Mesendoderm (in vitro differentiated cells): ENCODE results near the gene OS9.
"Not testable (repeated sequence)": the region's sequence is repeated elsewhere in the genome, so short reads cannot be mapped to it uniquely, and the experiment has no call there.

Experiments
- DNase-seq: peaks from one replicate; pipeline ENCODE4 v3.0.0; 2013
- H2AK5ac ChIP-seq: 2 replicates; pipeline ENCODE4 v1.6.1; 2013; ENCODE audit warnings: low read length, inconsistent platforms
- H2BK120ac ChIP-seq: 2 replicates; pipeline ENCODE4 v1.6.1; 2013; ENCODE audit warnings: low read depth, mild to moderate bottlenecking, low read length, moderate library complexity, mixed read lengths
- H2BK15ac ChIP-seq: replicated peaks from 2 replicates; pipeline ENCODE4 v1.6.1; 2013; ENCODE audit warnings: low read depth, mild to moderate bottlenecking, moderate library complexity
- H2BK5ac ChIP-seq: 2 replicates; pipeline ENCODE4 v1.6.1; 2013; ENCODE audit warnings: low read length, inconsistent platforms
- H3K18ac ChIP-seq: 2 replicates; pipeline ENCODE4 v1.6.1; 2013; ENCODE audit warnings: mild to moderate bottlenecking, low read length, mixed read lengths
- H3K23ac ChIP-seq: one replicate; pipeline ENCODE4 v1.6.1; 2013; ENCODE audit warnings: low read length
- H3K27ac ChIP-seq: 2 replicates; pipeline ENCODE4 v1.5.1; 2013; ENCODE audit warnings: low read depth, mild to moderate bottlenecking, inconsistent platforms, low read length, moderate library complexity
- H3K27me3 ChIP-seq: 2 replicates; pipeline ENCODE4 v1.6.1; 2013; ENCODE audit warnings: low read length, control low read depth, mild to moderate bottlenecking, inconsistent platforms; ENCODE audit not compliant: insufficient read depth, poor library complexity
- H3K36me3 ChIP-seq: 2 replicates; pipeline ENCODE4 v1.6.1; 2013; ENCODE audit warnings: low read length, inconsistent platforms; ENCODE audit not compliant: control insufficient read depth, insufficient read depth
- H3K4ac ChIP-seq: one replicate; pipeline ENCODE4 v1.6.1; 2013; ENCODE audit warnings: low read depth, mild to moderate bottlenecking, low read length, moderate library complexity
- H3K4me1 ChIP-seq: 2 replicates; pipeline ENCODE4 v1.6.1; 2013; ENCODE audit warnings: low read depth, low read length, inconsistent platforms; ENCODE audit not compliant: control insufficient read depth
- H3K4me2 ChIP-seq: 2 replicates; pipeline ENCODE4 v1.6.1; 2013; ENCODE audit warnings: low read length
- H3K4me3 ChIP-seq: 2 replicates; pipeline ENCODE4 v1.5.1; 2013; ENCODE audit warnings: mild to moderate bottlenecking, low read length
- H3K56ac ChIP-seq: one replicate; pipeline ENCODE4 v1.6.1; 2013; ENCODE audit warnings: low read length
- H3K79me1 ChIP-seq: 2 replicates; pipeline ENCODE4 v1.6.1; 2013; ENCODE audit warnings: low read length, inconsistent platforms
- H3K79me2 ChIP-seq: 2 replicates; pipeline ENCODE4 v1.6.1; 2013; ENCODE audit warnings: mild to moderate bottlenecking, low read length; ENCODE audit not compliant: control insufficient read depth, insufficient read depth
- H3K9ac ChIP-seq: 2 replicates; pipeline ENCODE4 v1.6.1; 2013; ENCODE audit warnings: low read length, inconsistent platforms
- H4K5ac ChIP-seq: one replicate; pipeline ENCODE4 v1.6.1; 2013; ENCODE audit warnings: low read length
- H4K8ac ChIP-seq: one replicate; pipeline ENCODE4 v1.6.1; 2013; ENCODE audit warnings: low read depth, mild to moderate bottlenecking, control low read depth, low read length, moderate library complexity
- WGBS: extraction: QIAGEN DNeasy Blood & Tissue Kit; methylation state at CpG from one replicate; pipeline ENCODE4 v1.1.7; 2013; ENCODE audit warnings: low lambda C conversion rate, missing lambda C conversion rate; ENCODE audit not compliant: insufficient coverage; ENCODE audit errors: extremely low coverage; 5-methylcytosine and 5-hydroxymethylcytosine counted together

The OS9 gene

GRCh38 chr12:57721846-57722608, 28.1 kb downstream of the OS9 start:
- H3K4me3 ChIP-seq, H3K79me2 ChIP-seq, H3K27me3 ChIP-seq, H3K4me2 ChIP-seq, H3K18ac ChIP-seq, H3K9ac ChIP-seq, DNase-seq, H3K79me1 ChIP-seq, H3K27ac ChIP-seq, H3K4ac ChIP-seq, H2BK120ac ChIP-seq, H2BK5ac ChIP-seq, H4K8ac ChIP-seq, H3K23ac ChIP-seq, H3K36me3 ChIP-seq, H2AK5ac ChIP-seq, H3K56ac ChIP-seq, H4K5ac ChIP-seq, H2BK15ac ChIP-seq, H3K4me1 ChIP-seq: not testable (repeated sequence)
- WGBS, result no CpG with 5 or more reads among the region's 16 CpGs

- WGBS, result no CpG with 5 or more reads among the region's 11 CpGs
- Histone ChIP-seq H3K36me3 (peaks cover 3% of the 10 kb centered on the region), H3K9ac (no peak overlapping the region), H3K4ac (no peak overlapping the region), H2BK5ac (no peak overlapping the region), H2BK120ac (no peak overlapping the region), H2BK15ac (no peak overlapping the region), H4K5ac (no peak overlapping the region), H3K56ac (no peak overlapping the region), H3K4me1 (no peaks in the 10 kb centered on the region), H3K23ac (no peak overlapping the region), H3K27me3 (peaks cover 15% of the 10 kb centered on the region), H3K4me2 (no peak overlapping the region), H3K79me2 (no peaks in the 10 kb centered on the region), H3K79me1 (no peaks in the 10 kb centered on the region), H3K18ac (no peak overlapping the region), H3K27ac (no peak overlapping the region), H4K8ac (no peak overlapping the region), H2AK5ac (no peak overlapping the region), H3K4me3 (no peak overlapping the region)
- DNase-seq, result no peak
Observed at GRCh38 chr12:57722716-57723629, 29.0 kb downstream of the OS9 start.

- H4K8ac ChIP-seq, result no peak overlapping the region
- no peak overlapping the region for H3K4me3 ChIP-seq
- no peak overlapping the region for H3K23ac ChIP-seq
- H3K18ac ChIP-seq, result no peak overlapping the region
- H3K27me3 ChIP-seq, result peaks cover 18% of the 10 kb centered on the region
- H2BK5ac ChIP-seq, result no peak overlapping the region
- no peaks in the 10 kb centered on the region for H3K79me2 ChIP-seq
- peaks cover 3% of the 10 kb centered on the region for H3K36me3 ChIP-seq
- no peaks in the 10 kb centered on the region for H3K79me1 ChIP-seq
- no peak overlapping the region for H3K56ac ChIP-seq
- H2BK120ac ChIP-seq, result no peak overlapping the region
- DNase-seq, result no peak
- no peak overlapping the region for H3K27ac ChIP-seq
- no peak overlapping the region for H2BK15ac ChIP-seq
- no peak overlapping the region for H3K9ac ChIP-seq
- H3K4me1 ChIP-seq, result no peaks in the 10 kb centered on the region
- no peak overlapping the region for H3K4me2 ChIP-seq
- H4K5ac ChIP-seq, result no peak overlapping the region
- no peak overlapping the region for H2AK5ac ChIP-seq
- no peak overlapping the region for H3K4ac ChIP-seq
- whole genome bisulfite sequencing, result no CpG with 5 or more reads among the region's 2 CpGs
Observed at GRCh38 chr12:57723630-57723962, 29.7 kb downstream of the OS9 start.

- H2AK5ac ChIP-seq, result no peak overlapping the region
- H2BK120ac ChIP-seq, result no peak overlapping the region
- H3K23ac ChIP-seq, result no peak overlapping the region
- H3K56ac ChIP-seq, result no peak overlapping the region
- no peak overlapping the region for H3K27ac ChIP-seq
- no peak overlapping the region for H4K5ac ChIP-seq
- H3K9ac ChIP-seq, result no peak overlapping the region
- H4K8ac ChIP-seq, result no peak overlapping the region
- H3K27me3 ChIP-seq, result peaks cover 18% of the 10 kb centered on the region
- H3K79me1 ChIP-seq, result no peaks in the 10 kb centered on the region
- no peaks in the 10 kb centered on the region for H3K79me2 ChIP-seq
- no peak overlapping the region for H3K4me2 ChIP-seq
- no peak overlapping the region for H3K18ac ChIP-seq
- H2BK5ac ChIP-seq, result no peak overlapping the region
- no peak overlapping the region for H3K4me3 ChIP-seq
- H3K36me3 ChIP-seq, result peaks cover under 1% of the 10 kb centered on the region
- DNase-seq, result no peak
- H3K4me1 ChIP-seq, result no peaks in the 10 kb centered on the region
- no peak overlapping the region for H3K4ac ChIP-seq
- H2BK15ac ChIP-seq, result no peak overlapping the region
- no CpG with 5 or more reads among the region's 12 CpGs for WGBS
Observed at GRCh38 chr12:57724003-57724935, 30.3 kb downstream of the OS9 start.

- Histone ChIP-seq H3K79me2 (no peaks in the 10 kb centered on the region), H3K27me3 (peaks cover 22% of the 10 kb centered on the region), H2BK120ac (no peak overlapping the region), H3K4me3 (no peak overlapping the region), H3K4me1 (no peaks in the 10 kb centered on the region), H3K18ac (no peak overlapping the region), H3K36me3 (no peaks in the 10 kb centered on the region), H4K5ac (no peak overlapping the region), H3K4ac (no peak overlapping the region), H3K27ac (no peak overlapping the region), H2BK15ac (no peak overlapping the region), H3K4me2 (no peak overlapping the region), H3K23ac (no peak overlapping the region), H2AK5ac (no peak overlapping the region), H3K79me1 (no peaks in the 10 kb centered on the region), H3K9ac (no peak overlapping the region), H2BK5ac (no peak overlapping the region), H3K56ac (no peak overlapping the region), H4K8ac (no peak overlapping the region)
- DNase-seq, result no peak
- WGBS, result no CpG with 5 or more reads among the region's 11 CpGs
Observed at GRCh38 chr12:57724936-57725740, 31.2 kb downstream of the OS9 start.
